CD4-positive, alpha-beta T cell treated with Interleukin-12 subunit alpha and Interleukin-12 subunit beta, for 1 hour (primary cell): ENCODE results near the gene UBALD2.
A peak's percentile ranks its signal among the peaks of the same experiment; 100 is the strongest.

Experiments used
- DNase-seq: peaks from one replicate; pipeline ENCODE4 v3.0.0-alpha.2; 2020

UBALD2 gene

GRCh38 chr17:76266244-76266938 lies 1.2 kb downstream of the UBALD2 start:
- DNase-seq: peak; percentile 42

GRCh38 chr17:76267051-76267576 lies 2.0 kb downstream of the UBALD2 start:
- no peak for DNase-seq

- DNase-seq: peak; percentile 41
Measured at GRCh38 chr17:76267581-76268001, 2.4 kb downstream of the UBALD2 start.

GRCh38 chr17:76268015-76268749 lies 3.0 kb downstream of the UBALD2 start:
- DNase-seq: peak; percentile 79

- no peak for DNase-seq
Measured at GRCh38 chr17:76268991-76269981, 4.1 kb downstream of the UBALD2 start.

- peak; percentile 37 for DNase-seq
Measured at GRCh38 chr17:76270127-76270592, 5.0 kb downstream of the UBALD2 start.

- no peak for DNase-seq
Measured at GRCh38 chr17:76270770-76271668, 5.9 kb downstream of the UBALD2 start.

GRCh38 chr17:76271669-76272540 lies 6.8 kb downstream of the UBALD2 start:
- DNase-seq: peak; percentile 80

- DNase-seq: peak; percentile 45
Measured at GRCh38 chr17:76272541-76273444, 7.6 kb downstream of the UBALD2 start.

GRCh38 chr17:76273445-76274111 lies 8.4 kb downstream of the UBALD2 start:
- no peak for DNase-seq

GRCh38 chr17:76274112-76274956 lies 9.2 kb downstream of the UBALD2 start:
- no peak for DNase-seq

- no peak for DNase-seq
Measured at GRCh38 chr17:76275382-76276068, 10.4 kb downstream of the UBALD2 start.

GRCh38 chr17:76276069-76276431 lies 10.9 kb downstream of the UBALD2 start:
- DNase-seq: no peak

- no peak for DNase-seq
Measured at GRCh38 chr17:76276461-76277299, 11.5 kb downstream of the UBALD2 start.

- DNase-seq: no peak
Measured at GRCh38 chr17:76277300-76278267, 12.4 kb downstream of the UBALD2 start.
